NCI-H2227 (cell line): Measurements from ENCODE around the gene THBS2.
"Not testable (repeated sequence)": the region's sequence is repeated elsewhere in the genome, so short reads cannot be mapped to it uniquely, and the experiment has no call there.

Experiments used
- DNase-seq: peaks from one replicate; lab custom pipeline; 2025; ENCODE audit not compliant: unreplicated experiment; lab: John Stamatoyannopoulos, UW

THBS2 gene

DNA sequence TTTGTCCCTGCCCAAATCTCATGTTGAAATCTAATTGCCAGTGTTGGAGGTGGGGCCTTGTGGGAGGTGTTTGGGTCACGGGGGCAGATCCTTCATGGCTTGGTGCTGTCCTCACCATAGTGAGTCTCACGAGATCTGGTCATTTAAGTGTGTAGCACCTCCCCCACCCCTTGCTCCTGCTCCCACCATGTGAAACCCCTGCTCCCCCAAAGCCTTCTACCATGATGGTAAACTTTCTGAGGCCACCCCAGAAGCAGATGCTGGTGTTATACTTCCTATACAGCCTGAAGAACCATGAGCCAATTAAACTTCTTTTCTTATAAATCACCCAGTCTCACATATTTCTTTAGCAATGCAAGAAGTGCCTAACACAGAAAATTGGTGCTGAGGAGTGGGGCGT, 19.9 kb upstream of the THBS2 start:
- DNase-seq: no peak

DNA sequence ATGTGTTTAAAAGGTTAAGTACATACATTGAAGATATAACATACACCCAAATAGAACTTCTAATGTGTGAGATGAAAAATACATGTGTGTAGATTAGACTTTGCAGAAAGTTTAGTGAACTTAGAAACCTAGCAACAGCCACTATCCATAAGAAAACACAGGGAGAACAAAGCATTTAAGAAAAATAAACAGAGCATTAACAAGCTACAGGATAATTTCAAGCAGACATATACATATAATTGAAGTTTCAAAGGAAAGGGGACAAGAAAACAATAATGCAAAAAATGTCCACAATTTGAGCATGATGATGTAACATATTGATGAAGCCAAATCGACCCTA, 18.2 kb upstream of the THBS2 start:
- no peak for DNase-seq

DNA sequence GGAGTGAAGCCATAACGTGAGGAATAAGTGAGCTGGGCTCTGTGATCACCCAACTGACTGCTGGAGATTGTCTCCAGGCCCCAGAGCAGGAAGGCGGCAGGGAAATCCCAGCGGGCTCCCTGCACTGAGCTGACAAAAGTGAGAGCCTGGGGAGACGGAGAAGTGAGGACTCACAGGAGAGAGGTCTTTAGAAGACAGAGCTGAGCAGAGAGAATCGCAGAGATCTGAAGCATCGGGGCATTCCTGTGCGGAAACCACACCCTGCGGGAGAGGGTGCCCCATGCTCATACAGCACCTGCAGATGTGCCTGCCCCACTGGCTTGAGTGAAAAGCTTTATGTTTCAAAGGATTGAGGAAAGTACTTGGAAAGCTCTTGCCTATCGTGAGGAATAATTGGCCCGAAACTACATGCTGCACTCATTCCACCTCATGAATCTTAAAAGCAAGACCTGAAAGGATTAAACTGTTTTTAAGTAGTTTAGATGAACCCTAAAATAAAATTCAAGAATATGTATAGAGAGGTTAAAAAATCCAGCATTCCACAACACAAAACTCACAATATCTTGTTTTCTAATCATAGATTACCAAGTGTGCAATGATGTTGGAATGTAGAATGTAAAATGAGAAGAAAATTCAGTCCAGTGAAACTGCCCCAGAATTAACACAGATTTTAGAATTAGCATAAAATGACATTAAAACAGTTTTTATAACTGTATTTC, 17.7 kb upstream of the THBS2 start:
- DNase-seq: no peak

DNA sequence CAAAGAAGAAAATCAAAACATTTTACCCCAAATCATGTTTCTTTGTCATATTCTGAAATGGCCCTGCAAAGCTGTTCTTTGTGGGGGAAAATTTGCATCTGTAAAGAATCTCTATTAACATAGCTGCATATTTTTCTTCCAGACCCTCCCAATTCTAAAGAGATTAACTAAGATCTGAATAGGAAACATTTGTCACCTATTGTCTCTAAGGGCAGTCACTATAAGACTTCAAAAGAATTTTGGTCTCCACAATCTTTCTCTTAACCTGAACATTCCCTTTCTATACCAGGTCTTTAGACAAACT, 16.4 kb upstream of the THBS2 start:
- not testable (repeated sequence) for DNase-seq

DNA sequence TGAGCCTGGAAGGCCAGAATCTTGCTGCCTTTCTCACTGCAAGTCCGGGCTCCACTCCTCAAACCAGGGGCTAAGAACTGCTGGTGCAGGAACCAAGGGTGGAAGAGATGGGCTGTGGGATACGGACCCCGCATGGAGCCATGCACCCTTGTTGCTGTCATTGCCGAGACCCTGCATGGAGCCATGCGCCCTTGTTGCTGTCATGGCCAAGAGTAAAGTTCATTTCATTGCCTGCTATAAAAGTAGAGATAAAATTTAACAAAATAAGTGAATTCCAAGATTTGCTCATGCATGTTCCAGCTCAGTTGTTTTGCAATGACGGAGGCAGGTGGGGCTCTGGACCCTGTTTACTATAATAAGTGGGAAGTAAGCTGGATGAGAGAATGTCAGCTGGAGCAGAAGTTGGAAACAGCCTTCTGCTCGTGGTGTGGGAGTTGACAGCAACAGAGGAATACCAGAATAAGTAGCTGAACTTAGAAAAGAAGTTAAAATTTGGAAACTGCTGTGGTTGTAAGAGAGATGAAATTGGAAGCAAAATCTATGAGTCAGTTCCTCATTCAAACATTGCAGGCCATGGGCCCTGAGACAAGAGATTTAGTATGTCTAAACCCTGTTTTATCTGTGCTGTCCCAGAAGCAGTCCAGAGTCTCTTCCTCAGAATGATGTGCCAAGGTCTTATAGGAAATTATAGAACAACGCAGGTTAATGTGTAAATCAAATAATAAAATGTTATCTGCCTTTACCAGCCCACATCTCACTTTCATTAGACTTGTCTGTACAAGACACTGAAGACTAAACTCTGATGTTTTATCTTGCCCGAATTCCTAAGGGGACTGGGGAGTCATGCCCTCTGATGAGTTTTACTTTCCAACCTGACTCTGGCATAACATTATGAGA, 15.8 kb upstream of the THBS2 start:
- DNase-seq: no peak

DNA sequence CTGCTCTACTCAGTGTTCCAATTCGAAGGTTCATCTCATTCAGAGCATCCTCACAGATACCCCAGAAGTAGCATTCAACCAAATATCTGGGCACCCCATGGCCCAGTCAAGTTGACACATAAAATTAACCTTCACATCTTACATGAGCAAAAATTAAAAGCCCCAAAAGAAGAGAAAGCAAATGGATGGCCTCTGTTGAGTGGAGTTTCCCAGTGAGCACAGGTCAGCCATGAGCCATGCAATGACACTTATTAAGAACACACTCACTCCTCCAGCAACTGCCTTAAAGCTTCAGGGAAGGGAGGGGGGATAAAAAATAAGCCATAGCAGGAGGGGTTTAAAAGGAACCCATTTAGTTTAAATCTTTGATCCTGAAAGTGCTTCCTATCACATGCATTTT, 14.6 kb upstream of the THBS2 start:
- no peak for DNase-seq

DNA sequence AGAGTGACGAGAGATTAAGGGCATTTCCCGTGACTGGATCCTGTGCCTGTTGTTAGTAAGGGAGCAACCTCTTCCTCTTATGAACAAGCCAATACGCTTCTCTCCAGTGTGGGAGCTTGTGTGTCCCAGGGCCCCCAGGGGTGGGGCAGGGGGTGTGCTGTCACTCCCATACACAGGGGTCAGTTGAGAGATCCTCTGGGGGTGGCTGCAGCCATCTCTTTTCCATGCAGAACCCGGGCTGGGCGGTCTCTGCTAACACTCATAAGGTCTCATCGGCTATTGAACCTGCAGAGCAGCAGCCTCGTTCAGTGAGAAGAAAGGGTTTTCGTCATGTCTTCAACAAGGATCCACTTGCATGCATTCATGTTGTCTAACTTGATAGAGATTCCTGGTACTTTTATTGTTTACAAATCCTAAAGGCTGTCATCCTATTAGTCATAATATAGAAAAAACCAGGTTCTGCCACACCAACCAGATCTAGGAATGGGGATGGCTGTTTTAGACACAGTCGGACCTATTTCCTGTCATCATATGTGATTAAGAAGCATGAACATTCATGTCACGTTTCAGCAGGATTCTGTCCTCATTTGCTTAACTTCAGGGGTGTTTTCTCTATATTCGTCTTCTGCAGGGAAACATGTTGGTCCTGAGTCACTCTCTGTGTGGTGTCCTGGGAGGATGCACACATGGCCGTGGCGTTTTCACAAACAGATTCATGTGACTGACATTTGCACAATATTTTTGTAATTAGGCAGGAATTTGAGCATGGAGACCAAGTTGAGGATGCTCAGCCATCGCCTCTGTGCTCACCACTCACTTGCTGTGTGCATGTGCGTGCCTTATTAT, 13.3 kb upstream of the THBS2 start:
- DNase-seq: no peak

DNA sequence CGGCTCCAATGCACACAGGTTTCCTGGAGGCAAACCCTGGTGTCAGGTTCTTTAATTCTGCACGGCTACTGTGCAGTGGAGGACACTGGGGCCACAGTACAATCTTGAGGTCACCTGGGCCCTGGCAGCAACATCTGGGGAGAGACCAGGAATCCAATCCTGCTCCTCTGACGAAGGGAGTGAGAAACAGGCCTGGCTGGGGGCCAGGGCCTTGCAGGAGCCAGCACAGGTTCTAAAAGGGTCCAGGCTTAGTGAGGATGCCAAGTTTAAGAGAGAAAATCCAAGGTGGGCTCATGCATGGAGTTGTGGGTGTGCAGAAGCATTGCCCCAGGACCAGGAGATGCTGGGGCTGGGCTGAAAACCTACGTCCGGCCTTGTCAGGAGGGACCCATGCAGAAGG, 12.6 kb upstream of the THBS2 start:
- DNase-seq: no peak

DNA sequence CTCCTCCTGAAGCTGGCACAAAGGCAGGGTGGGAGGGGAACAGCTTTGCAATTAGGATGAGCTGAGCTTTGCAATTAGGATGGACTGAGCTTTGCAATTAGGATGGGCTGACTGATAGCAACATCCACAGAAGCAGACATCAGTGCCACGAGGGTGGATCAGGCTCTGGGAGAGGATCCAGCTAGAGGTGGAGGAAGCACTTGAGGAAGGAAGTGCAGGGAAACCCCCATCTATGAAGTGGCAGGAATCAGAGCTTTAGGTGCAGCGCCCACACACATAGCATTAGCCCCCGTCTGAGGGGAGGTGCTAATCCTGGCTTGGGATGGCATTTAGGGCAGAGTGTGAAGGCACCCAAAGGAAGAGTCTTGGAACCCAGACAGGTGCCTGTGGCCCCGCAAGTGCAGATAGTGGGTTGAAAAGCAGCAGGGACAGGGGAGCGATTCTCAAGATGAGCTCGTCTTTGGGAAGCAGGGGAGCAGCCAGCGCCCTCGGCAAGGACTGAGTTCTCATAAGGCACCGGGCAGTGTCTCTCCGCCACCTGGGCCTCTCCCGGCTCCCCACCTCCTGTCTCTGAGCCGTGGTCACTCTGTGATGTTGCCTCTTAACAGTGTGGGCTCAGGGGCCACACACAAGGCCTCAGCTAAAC, 12.0 kb upstream of the THBS2 start:
- DNase-seq: no peak

DNA sequence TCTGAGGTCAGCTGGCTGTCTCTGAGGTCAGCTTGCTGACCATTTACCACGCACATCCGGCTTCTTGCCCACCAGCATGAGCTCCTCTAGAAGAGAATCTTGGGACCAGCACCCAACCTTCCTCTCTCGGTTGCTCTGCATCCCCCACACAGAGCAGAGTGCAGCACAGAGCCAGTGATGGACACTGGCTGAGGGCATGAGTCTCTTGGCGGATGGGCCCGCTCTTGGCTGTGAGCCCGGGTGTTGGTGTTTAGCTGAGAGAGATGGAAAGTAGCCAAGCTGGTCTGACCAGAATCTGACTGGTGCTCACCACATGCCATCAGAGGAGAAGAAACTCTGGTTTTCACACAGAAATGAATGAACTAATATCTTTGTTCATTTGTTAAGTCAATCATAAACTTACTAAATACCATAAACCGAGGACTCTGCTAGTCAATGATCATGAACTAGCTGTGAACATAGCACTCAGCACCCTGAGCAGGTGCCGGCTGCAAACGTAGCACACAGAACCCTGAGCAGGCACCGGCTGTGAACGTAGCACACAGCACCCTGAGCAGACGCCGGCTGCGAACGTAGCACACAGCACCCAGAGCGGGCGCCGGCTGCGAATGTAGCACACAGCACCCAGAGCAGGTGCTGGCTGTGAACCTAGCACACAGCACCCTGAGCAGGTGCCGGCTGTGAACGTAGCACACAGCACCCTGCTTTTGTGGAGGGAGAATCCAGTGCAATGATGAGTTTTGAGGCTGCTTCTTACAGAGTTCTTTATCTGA, 10.4 kb upstream of the THBS2 start:
- no peak for DNase-seq

DNA sequence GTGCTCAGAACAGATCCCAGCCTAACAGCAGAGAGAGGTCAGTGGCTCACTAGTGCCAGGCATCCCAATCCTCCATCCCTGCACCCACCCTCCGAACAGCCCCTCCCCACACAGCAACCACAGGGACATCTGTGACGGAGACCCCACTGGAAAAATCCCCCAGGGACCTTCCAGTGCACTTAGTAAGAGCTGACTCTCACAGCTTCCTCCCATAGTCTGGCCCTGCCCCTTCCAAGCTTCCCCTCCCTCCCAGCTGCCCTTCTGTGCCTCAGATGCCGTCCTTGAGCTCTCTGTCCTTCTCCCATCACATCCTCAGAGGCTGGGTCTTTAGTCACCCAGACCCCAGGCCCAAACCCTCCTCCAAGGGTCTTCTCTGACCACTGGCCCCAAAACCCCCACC, 9.7 kb upstream of the THBS2 start:
- DNase-seq: no peak

DNA sequence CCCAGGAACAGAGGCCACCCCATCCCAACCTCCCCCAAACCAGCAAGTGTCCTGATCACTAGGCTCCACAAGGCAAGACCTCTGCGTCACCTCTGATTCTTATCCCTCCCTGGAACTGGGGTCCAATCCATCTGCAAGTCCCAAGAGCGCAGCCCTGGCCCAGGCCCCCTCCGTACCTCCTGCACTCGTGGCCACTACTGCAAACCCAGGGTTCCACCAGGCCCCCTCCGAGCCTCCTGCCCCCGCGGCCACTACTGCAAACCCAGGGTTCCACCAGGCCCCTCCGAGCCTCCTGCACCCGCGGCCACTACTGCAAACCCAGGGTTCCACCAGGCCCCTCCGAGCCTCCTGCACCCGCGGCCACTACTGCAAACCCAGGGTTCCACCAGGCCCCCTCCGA, 9.0 kb upstream of the THBS2 start:
- DNase-seq: not testable (repeated sequence)

DNA sequence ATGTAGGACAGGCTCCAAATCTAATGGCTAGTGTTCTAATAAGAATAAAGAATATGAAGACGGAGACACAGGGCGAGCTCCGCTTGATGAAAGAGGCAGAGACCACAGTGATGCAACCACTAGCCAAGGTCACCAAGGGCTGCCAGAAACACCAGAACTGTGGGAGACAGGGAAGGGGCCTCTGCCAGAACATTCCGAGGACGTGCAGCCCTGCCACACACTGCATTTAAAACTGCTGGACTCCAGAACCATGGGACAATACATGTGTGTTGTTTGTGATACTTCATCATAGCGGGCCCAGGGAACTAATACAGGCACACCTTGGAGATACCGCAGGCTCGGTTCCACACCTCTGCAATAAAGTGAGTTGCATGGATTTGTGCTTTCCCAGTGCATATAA, 2.9 kb upstream of the THBS2 start:
- no peak for DNase-seq

DNA sequence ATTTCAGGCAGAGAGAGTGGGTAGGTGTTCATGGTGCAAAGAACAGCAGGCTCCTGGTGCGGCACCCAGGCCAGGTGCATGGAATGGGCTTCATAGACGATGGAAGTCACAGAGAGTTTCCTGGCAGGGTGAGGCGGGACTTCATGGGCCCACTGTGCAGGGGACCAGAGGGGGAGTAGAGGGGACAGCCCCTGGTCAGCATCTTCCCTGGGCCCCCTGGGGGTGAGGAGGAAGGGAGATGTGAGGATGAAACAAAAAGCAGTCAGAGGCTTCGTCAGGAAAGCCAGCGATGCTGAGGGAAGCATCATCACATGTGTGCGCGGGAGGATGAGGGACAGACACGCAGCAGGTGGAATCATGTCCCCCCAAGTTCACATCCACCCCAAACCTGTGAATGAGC, 2.4 kb upstream of the THBS2 start:
- no peak for DNase-seq

DNA sequence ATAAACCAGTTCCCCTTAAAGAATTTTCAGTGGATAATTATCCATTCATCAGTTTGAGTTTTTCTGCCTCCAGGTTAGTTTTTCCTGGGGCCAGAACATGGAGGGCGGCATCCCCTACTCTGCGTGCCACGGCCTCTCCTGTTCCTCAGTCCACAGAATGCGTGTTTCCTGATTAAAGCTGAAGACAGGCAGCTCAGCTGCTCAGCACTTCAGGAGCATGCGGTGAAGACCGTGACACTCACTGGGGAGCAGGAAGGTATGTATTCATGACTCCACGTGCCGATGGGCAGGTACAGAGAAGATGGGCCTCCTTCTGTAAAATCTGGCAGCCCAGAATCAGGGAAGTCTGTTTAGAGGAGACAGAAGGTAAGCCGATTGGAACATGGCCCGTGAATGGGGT, 2.0 kb upstream of the THBS2 start:
- no peak for DNase-seq

DNA sequence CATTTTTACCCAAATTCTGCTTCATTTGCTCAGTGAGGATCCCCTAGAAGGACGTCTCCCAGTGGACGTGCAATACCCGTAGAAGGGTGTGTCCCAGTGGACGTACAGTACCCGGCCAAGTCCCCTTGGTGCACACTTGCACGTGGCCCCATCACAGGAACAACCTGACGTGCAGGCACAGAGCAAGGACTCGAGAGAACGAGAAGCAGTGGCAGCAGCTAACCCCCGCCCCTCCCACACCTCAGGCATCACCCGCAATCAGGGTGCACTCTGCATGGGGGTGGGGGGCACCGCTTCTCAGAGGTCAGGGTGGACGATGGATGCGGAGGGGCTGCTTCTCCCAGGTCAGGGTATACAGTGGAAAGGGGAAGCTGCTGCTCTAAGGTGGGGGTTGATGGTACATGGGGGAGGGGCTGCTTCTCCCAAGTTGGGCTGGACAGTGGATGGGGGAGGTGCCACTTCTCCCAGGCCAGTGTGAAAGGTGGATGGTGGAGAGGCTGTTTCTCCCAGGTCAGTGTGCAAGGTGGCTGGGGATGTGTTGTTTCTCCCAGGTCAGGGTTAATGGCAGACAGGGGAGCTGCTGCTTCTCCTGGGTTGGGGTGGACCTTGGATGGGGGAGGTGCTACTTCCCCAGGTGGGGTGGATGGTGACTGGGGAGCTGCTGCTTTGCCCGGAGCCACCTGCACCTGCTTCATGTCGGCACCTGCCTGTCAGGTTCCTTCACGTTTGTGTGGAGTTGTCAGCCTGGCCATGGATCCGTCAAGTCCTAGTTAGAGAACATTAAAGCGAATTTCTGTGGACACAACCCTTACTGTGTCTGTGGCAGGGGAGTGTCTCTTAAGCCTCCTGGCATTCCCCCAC, 1.0 kb upstream of the THBS2 start:
- no peak for DNase-seq

DNA sequence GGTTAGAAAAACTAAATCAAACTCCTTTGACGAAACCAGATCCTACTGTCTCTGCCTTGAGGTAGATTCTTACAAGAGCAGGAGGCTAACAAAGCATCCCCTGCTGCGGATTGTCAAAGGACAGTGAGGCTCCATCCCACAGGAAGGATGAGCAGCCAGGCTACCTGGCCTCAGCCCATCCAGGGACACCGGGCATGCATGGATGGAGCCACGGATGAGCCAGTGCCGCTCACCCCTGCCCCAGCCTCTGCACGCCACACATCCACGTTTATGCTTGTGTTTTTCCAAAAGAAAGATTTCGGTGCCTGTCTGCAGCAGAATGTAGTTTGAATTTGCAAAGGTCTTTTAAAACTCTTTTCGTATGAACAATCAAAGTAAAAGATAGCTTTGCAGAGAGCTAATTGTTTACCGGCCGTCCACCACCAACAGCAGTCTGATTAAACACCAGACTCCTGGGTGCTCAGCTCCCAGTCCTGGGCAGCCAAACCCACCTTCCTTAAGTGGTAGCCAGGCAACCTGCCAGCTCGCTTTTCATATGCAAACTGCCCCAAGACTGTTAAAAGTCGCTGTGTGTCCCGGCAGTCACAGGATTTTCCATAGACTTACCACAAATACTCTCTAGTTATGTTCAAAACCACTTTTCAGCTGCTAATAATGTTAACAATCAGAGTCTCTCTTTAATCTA, 999 bp downstream of the THBS2 start:
- no peak for DNase-seq

DNA sequence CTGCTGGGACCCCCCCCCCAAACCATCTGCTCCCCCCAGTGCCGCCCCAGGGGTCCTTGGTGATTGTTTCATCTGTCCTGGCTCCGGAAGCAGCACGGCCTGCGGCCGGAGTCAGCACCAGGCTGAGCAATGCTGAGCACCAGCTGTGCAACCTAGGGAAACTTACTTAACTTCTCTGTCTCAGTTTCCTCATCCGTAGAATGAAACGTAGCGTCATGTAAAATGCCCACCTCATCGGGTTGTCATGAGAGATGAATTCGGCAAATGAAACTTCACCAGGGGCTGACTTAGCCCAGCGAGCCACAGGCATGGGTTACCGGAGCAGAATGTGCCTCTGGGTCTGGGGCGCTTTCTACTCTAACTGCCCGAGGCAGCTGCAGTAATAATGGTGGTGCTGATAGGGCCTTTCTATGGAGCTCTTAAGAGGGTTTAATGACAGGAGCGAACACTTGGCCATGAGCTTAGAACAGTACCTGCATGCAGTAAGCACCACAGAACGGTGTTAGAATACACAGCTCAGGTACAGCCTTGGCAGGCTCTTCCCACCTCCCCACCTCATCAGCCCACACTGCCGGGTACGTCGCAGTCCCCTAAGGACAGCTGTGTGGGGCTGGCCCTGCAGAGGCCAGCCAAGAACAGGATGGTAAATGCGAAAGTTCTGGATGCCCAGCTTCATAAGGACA, 1.7 kb downstream of the THBS2 start:
- DNase-seq: no peak

DNA sequence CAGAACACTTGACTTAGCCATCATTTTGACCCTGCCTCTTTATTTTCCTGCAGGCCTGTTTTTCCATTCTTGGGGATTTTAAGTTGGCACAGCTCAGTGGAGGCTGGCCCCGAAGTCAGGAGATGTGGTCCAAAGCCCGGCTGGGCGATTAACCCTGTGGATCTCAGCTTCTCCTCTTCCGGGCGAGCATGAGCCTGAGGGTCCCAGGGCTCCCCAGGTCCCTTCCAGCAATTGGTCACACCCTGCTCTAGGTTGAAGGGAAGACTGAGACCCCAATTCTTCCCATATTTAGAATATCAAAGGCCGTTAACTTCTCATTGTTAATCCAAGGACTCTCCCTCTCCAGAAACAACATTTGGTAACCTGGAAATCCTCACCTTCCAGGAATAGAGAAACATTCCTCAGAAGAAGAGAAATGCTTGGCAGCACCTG, 2.3 kb downstream of the THBS2 start:
- no peak for DNase-seq
